Osteocyte (in vitro differentiated cells): ENCODE measurements around the gene ZFP36L1. TPM values are rescaled to one million over a fixed set of nuclear protein-coding genes. Genes with fewer than 3 reads are reported as not detected.

ENCODE experiments used
- DNase-seq: peaks from one replicate; pipeline ENCODE4 v3.0.0; 2021; ENCODE audit warnings: mixed read lengths; ENCODE audit not compliant: unreplicated experiment; ENCODE audit errors: extremely low spot score
- H3K27ac Mint-ChIP-seq: one replicate; pipeline ENCODE4 v1.8.0; 2021; ENCODE audit warnings: mild to moderate bottlenecking, mixed read lengths; ENCODE audit not compliant: unreplicated experiment
- H3K27me3 Mint-ChIP-seq: one replicate; pipeline ENCODE4 v1.8.0; 2021; ENCODE audit warnings: mixed read lengths; ENCODE audit not compliant: unreplicated experiment
- H3K36me3 Mint-ChIP-seq: one replicate; pipeline ENCODE4 v1.8.0; 2021; ENCODE audit warnings: mixed read lengths; ENCODE audit not compliant: unreplicated experiment
- H3K4me1 Mint-ChIP-seq: one replicate; pipeline ENCODE4 v1.8.0; 2021; ENCODE audit warnings: mixed read lengths; ENCODE audit not compliant: unreplicated experiment
- H3K4me3 Mint-ChIP-seq: one replicate; pipeline ENCODE4 v1.8.0; 2021; ENCODE audit warnings: mild to moderate bottlenecking, moderate library complexity, mixed read lengths; ENCODE audit not compliant: unreplicated experiment
- H3K9me3 Mint-ChIP-seq: one replicate; pipeline ENCODE4 v1.8.0; 2021; ENCODE audit warnings: mixed read lengths; ENCODE audit not compliant: unreplicated experiment
- CTCF ChIP-seq: fragments of 200-600 bp; sonication (generic); IDR thresholded peaks from 2 replicates; pipeline ENCODE4 v1.5.0; 2021; ENCODE audit warnings: antibody characterized with exemption, mild to moderate bottlenecking, moderate library complexity
- total RNA-seq: library from RNA; stranded (reverse); gene quantifications from 2 replicates; pipeline ENCODE4 v1.2.1, GENCODE V29; 2021

The ZFP36L1 gene
- total RNA-seq, 1 donor from 2014 or later = 352 TPM

- H3K27me3 Mint-ChIP-seq = no peaks in the 10 kb centered on the region
- peak overlapping the region; percentile 92 for H3K4me3 Mint-ChIP-seq
- peaks cover 23% of the 10 kb centered on the region for H3K36me3 Mint-ChIP-seq
- no peak for DNase-seq
- TF ChIP-seq CTCF = no peak
- peaks cover 4% of the 10 kb centered on the region for H3K9me3 Mint-ChIP-seq
- H3K4me1 Mint-ChIP-seq = peaks cover 48% of the 10 kb centered on the region
- H3K27ac Mint-ChIP-seq = peak overlapping the region; percentile 100
Measured at GRCh38 chr14:68794851-68795596, 2.2 kb upstream of the ZFP36L1 start.

GRCh38 chr14:68794130-68794850, 1.4 kb upstream of the ZFP36L1 start:
- no peak for DNase-seq
- no peak for TF ChIP-seq CTCF
- peaks cover 31% of the 10 kb centered on the region for H3K36me3 Mint-ChIP-seq
- peaks cover 49% of the 10 kb centered on the region for H3K4me1 Mint-ChIP-seq
- peak overlapping the region; percentile 92 for H3K4me3 Mint-ChIP-seq
- peaks cover 4% of the 10 kb centered on the region for H3K9me3 Mint-ChIP-seq
- no peaks in the 10 kb centered on the region for H3K27me3 Mint-ChIP-seq
- H3K27ac Mint-ChIP-seq = peak overlapping the region; percentile 100

GRCh38 chr14:68793734-68794129, 865 bp upstream of the ZFP36L1 start:
- H3K27me3 Mint-ChIP-seq = no peaks in the 10 kb centered on the region
- peaks cover 51% of the 10 kb centered on the region for H3K4me1 Mint-ChIP-seq
- no peak for DNase-seq

GRCh38 chr14:68792678-68792978, 239 bp downstream of the ZFP36L1 start:
- DNase-seq = no peak
- no peaks in the 10 kb centered on the region for H3K9me3 Mint-ChIP-seq
- peaks cover 44% of the 10 kb centered on the region for H3K36me3 Mint-ChIP-seq
- peak overlapping the region; percentile 100 for H3K27ac Mint-ChIP-seq
- H3K4me1 Mint-ChIP-seq = peaks cover 54% of the 10 kb centered on the region
- H3K27me3 Mint-ChIP-seq = no peaks in the 10 kb centered on the region
- H3K4me3 Mint-ChIP-seq = peak overlapping the region; percentile 92
- no peak for TF ChIP-seq CTCF

More at GRCh38 chr14:68793734-68794129, 865 bp upstream of the ZFP36L1 start:
- peak overlapping the region; percentile 100 for H3K27ac Mint-ChIP-seq
- peaks cover 36% of the 10 kb centered on the region for H3K36me3 Mint-ChIP-seq
- H3K9me3 Mint-ChIP-seq = peaks cover 1% of the 10 kb centered on the region
- no peak for TF ChIP-seq CTCF
- H3K4me3 Mint-ChIP-seq = peak overlapping the region; percentile 92

GRCh38 chr14:68791902-68792677, 777 bp downstream of the ZFP36L1 start:
- H3K4me3 Mint-ChIP-seq = peak overlapping the region; percentile 92

More at GRCh38 chr14:68791902-68792677, 777 bp downstream of the ZFP36L1 start:
- Mint-ChIP-seq H3K27me3 (no peaks in the 10 kb centered on the region), H3K27ac (peak overlapping the region; percentile 100), H3K9me3 (no peaks in the 10 kb centered on the region), H3K36me3 (peaks cover 49% of the 10 kb centered on the region), H3K4me1 (peaks cover 53% of the 10 kb centered on the region)
- TF ChIP-seq CTCF = no peak
- no peak for DNase-seq
